ENCODE results near the gene PPP1CA. TPM values are rescaled to one million over a fixed set of nuclear protein-coding genes. Genes with fewer than 3 reads are reported as not detected.

The PPP1CA gene
- total and polyA plus RNA-seq, 2 donors (not counting 1 experiment from before 2014, with no cell fraction given): 218 to 251 TPM

DNA sequence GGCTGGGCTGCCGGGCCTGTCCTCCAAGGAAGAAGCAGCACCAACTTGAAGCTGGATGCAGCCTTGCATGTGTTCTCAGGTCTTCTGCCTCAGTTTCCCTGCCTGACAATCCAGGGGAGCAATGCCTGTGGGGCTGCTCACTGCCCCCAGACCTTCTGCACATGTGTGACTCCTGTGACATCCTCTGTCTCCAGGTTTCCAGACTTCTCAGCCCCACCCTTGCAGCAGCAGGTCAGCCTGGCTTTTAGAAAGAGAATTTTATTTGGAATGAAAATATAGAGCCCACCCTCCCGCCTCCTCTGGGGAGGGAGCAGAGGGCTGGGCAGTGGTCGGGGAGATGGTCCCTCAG lies 36.1 kb upstream of the PPP1CA start:
- Mint-ChIP-seq H3K27ac (peak overlapping the region; percentile 98), H3K9me3 (ENCODE audit: insufficient read depth) (no peaks in the 10 kb centered on the region), H3K4me1 (peaks cover 89% of the 10 kb centered on the region), H3K27me3 (no peaks in the 10 kb centered on the region), H3K4me3 (peak overlapping the region; percentile 88)
- Histone ChIP-seq H3K9me3 (ENCODE audit: control extremely low read depth in 1 of 3, control insufficient read depth in 2 of 3, insufficient read depth in 1 of 3, low read length in 2 of 3) (peaks cover 0 to 3% (median 0%) of the 10 kb centered on the region in 3 donors), H4K20me1 (ENCODE audit: control insufficient read depth, insufficient read depth, low read length, poor library complexity, severe bottlenecking) (peaks cover 64% of the 10 kb centered on the region), H3K36me3 (replicated peaks in 1 of 2; ENCODE audit: control extremely low read depth in 1 of 2, control insufficient read depth in 1 of 2, extremely low read depth in 1 of 2, insufficient read depth in 2 of 2, low read length in 1 of 2) (peaks cover 0 to 35% of the 10 kb centered on the region in 2 experiments), H3K4me3 (ENCODE audit: control extremely low read depth in 1 of 5, extremely low read depth in 1 of 5, insufficient read depth in 1 of 5, low read depth in 2 of 5, low read length in 4 of 5) (peak overlapping the region; percentile 32 to 96 (median 86)), H3K9ac (ENCODE audit: low read length) (peak overlapping the region; percentile 82), H3K27ac (ENCODE audit: low read length in 2 of 2) (peak overlapping the region; percentile 68 to 88), H2AFZ (ENCODE audit: insufficient read depth, low read depth, low read length, poor library complexity, severe bottlenecking) (no peak overlapping the region), H3K4me1 (ENCODE audit: control insufficient read depth in 2 of 2, insufficient read depth in 2 of 2, low read length in 2 of 2) (peaks cover 73 to 90% of the 10 kb centered on the region in 2 donors), H3K79me2 (ENCODE audit: control insufficient read depth, insufficient read depth, low read length) (peaks cover 67% of the 10 kb centered on the region), H3K27me3 (replicated peaks in 1 of 4; ENCODE audit: control extremely low read depth in 1 of 4, control insufficient read depth in 3 of 4, insufficient read depth in 4 of 4, low read length in 3 of 4) (no peaks in the 10 kb centered on the region), H3K4me2 (replicated peaks; ENCODE audit: low read depth, low read length, poor library complexity, severe bottlenecking) (peak overlapping the region; percentile 99)
- ChIA-PET CTCF (interaction anchor here (0.9 to 4.4 kb wide), 18 partner anchors 9 to 87 kb away, joined by 3 to 63 read pairs (median 8); partner anchors contain the start of genes CABP4, GPR152, PITPNM1 and PPP1CA), POLR2A (interaction anchor here (0.7 to 9.5 kb wide), 23 partner anchors 8 to 198 kb away, joined by 3 to 215 read pairs (median 11); partner anchors contain the start of genes AIP, ANKRD13D, CABP4 and CLCF1)
- TF ChIP-seq EZH2 (IDR thresholded peaks at IDR 0.05; ENCODE audit: borderline replicate concordance, insufficient read depth, low read depth, low read length, poor library complexity, severe bottlenecking): no peak
- TF ChIP-seq, protein P1, sequence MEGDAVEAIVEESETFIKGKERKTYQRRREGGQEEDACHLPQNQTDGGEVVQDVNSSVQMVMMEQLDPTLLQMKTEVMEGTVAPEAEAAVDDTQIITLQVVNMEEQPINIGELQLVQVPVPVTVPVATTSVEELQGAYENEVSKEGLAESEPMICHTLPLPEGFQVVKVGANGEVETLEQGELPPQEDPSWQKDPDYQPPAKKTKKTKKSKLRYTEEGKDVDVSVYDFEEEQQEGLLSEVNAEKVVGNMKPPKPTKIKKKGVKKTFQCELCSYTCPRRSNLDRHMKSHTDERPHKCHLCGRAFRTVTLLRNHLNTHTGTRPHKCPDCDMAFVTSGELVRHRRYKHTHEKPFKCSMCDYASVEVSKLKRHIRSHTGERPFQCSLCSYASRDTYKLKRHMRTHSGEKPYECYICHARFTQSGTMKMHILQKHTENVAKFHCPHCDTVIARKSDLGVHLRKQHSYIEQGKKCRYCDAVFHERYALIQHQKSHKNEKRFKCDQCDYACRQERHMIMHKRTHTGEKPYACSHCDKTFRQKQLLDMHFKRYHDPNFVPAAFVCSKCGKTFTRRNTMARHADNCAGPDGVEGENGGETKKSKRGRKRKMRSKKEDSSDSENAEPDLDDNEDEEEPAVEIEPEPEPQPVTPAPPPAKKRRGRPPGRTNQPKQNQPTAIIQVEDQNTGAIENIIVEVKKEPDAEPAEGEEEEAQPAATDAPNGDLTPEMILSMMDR (IDR thresholded peaks at IDR 0.05): no peak
- intact Hi-C loops (cut with micrococcal nuclease): loop anchor here (1.0 to 2.0 kb wide), 6 partner anchors 17 to 69 kb away; partner anchors contain the start of genes AIP and TMEM134
- 43% methylated on average over 2 of the region's 3 CpGs for WGBS (ENCODE audit: insufficient coverage)
- no peak for DNase-seq
- no peak for ATAC-seq (ENCODE audit: low read depth)

Measured in B cell (primary cell).